OCI-LY3 (cell line): ENCODE data around the gene KDM1B.

Source experiments
- H2AFZ ChIP-seq: fragments of 200-600, 300-600 bp; shearing (Covaris generic); 2 replicates; pipeline ENCODE4 v1.6.0; 2014; ENCODE audit warnings: antibody characterized with exemption, low read depth, low read length
- H3K27ac ChIP-seq: fragments of 200-600, 300-600 bp; sonication (generic); 2 replicates; pipeline ENCODE4 v1.5.1; 2014; ENCODE audit warnings: mild to moderate bottlenecking, low read length, moderate library complexity, mixed read lengths
- H3K27me3 ChIP-seq: fragments of 200-600, 300-600 bp; sonication (generic); 2 replicates; pipeline ENCODE4 v1.6.1; 2014; ENCODE audit warnings: low read depth, low read length, mixed read lengths
- H3K36me3 ChIP-seq: fragments of 200-600, 300-600 bp; sonication (generic); replicated peaks from 2 replicates; pipeline ENCODE3; 2014; ENCODE audit warnings: low read depth, low read length, mixed read lengths
- H3K4me1 ChIP-seq: fragments of 300-600, 200-600 bp; sonication (generic); 2 replicates; pipeline ENCODE4 v1.6.1; 2014; ENCODE audit warnings: low read length, mixed read lengths
- H3K4me2 ChIP-seq: fragments of 200-600, 300-600 bp; sonication (generic); 2 replicates; pipeline ENCODE4 v1.6.1; 2014; ENCODE audit warnings: low read length, mixed read lengths
- H3K4me3 ChIP-seq: fragments of 300-600, 200-600 bp; sonication (generic); 2 replicates; pipeline ENCODE4 v1.5.1; 2014; ENCODE audit warnings: antibody characterized with exemption, mild to moderate bottlenecking, low read length, moderate library complexity
- H3K79me2 ChIP-seq: fragments of 300-600, 200-600 bp; shearing (Covaris generic); 2 replicates; pipeline ENCODE4 v1.6.1; 2014; ENCODE audit warnings: mild to moderate bottlenecking, low read length, mixed read lengths
- H3K9ac ChIP-seq: fragments of 300-600, 200-600 bp; shearing (Covaris generic); 2 replicates; pipeline ENCODE4 v1.6.0; 2014; ENCODE audit warnings: mild to moderate bottlenecking, low read length, moderate library complexity
- H3K9me3 ChIP-seq: fragments of 200-600, 300-600 bp; shearing (Covaris generic); 2 replicates; pipeline ENCODE4 v1.6.1; 2014; ENCODE audit warnings: low read length, mixed read lengths; ENCODE audit not compliant: insufficient read depth
- H4K20me1 ChIP-seq: fragments of 200-600, 300-600 bp; sonication (generic); 2 replicates; pipeline ENCODE4 v1.6.1; 2016; ENCODE audit warnings: low read length, mixed read lengths; ENCODE audit not compliant: insufficient read depth
- EZH2phosphoT487 ChIP-seq: fragments of 200-600 bp; shearing (Covaris generic); IDR thresholded peaks from 2 replicates; pipeline ENCODE4 v1.6.1; 2018; ENCODE audit warnings: antibody characterized with exemption, mixed run types, low read depth
- TF ChIP-seq, protein P1 (sequence below): fragments of 200-600, 300-600 bp; sonication (generic); IDR thresholded peaks from 2 replicates; pipeline ENCODE4 v1.5.1; 2014; ENCODE audit warnings: antibody characterized with exemption, low read length, low read depth

Gene KDM1B

DNA sequence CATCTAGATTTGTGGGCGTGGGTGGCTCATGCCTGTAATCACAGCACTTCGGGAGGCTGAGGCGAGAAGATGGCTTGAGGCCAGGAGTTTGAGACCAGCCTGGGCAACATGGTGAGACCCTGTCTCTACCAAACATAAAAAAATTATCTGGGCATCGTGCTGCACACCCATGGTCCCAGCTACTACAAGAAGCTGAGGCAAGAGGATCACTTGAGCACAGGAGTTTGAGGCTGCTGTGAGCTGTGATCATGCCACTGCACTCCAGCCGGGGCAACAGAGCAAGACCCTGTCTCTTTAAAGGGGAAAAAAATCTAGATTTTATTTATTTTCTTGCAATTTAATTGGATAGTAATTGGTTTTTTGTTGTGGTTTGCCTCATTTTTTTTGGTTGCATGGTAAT lies 55.5 kb downstream of the KDM1B start:
- H3K9ac ChIP-seq: no peak overlapping the region
- no peaks in the 10 kb centered on the region for H4K20me1 ChIP-seq
- H2AFZ ChIP-seq: no peak overlapping the region
- H3K79me2 ChIP-seq: no peaks in the 10 kb centered on the region
- peaks cover 24% of the 10 kb centered on the region for H3K4me1 ChIP-seq
- no peaks in the 10 kb centered on the region for H3K36me3 ChIP-seq
- no peak overlapping the region for H3K27ac ChIP-seq
- no peaks in the 10 kb centered on the region for H3K27me3 ChIP-seq
- H3K9me3 ChIP-seq: no peaks in the 10 kb centered on the region
- no peak overlapping the region for H3K4me3 ChIP-seq
- H3K4me2 ChIP-seq: no peak overlapping the region
- TF ChIP-seq, protein P1, sequence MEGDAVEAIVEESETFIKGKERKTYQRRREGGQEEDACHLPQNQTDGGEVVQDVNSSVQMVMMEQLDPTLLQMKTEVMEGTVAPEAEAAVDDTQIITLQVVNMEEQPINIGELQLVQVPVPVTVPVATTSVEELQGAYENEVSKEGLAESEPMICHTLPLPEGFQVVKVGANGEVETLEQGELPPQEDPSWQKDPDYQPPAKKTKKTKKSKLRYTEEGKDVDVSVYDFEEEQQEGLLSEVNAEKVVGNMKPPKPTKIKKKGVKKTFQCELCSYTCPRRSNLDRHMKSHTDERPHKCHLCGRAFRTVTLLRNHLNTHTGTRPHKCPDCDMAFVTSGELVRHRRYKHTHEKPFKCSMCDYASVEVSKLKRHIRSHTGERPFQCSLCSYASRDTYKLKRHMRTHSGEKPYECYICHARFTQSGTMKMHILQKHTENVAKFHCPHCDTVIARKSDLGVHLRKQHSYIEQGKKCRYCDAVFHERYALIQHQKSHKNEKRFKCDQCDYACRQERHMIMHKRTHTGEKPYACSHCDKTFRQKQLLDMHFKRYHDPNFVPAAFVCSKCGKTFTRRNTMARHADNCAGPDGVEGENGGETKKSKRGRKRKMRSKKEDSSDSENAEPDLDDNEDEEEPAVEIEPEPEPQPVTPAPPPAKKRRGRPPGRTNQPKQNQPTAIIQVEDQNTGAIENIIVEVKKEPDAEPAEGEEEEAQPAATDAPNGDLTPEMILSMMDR: no peak
- no peak for TF ChIP-seq EZH2phosphoT487

DNA sequence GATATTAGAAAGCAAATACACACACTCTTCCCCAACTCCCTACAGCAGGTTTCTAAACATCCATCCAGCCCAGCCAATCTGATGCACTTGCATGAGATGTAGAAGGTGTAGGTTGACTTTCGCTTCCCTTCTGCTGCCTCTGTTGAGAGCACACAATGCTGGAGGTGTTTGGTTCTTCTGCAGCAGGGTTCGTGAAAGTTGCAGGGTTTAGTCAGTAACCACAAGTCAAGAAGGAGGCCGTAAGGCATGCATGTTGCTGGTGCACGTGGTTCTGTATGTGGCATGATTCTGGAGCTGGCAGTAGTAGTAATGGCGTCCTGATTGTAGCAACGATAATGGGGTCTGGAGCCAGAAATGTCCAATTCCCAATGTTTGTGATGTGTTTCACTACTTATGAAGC lies 56.1 kb downstream of the KDM1B start:
- no peak overlapping the region for H3K4me3 ChIP-seq
- no peak overlapping the region for H2AFZ ChIP-seq
- H3K79me2 ChIP-seq: no peaks in the 10 kb centered on the region
- peak overlapping the region; percentile 40 for H3K4me2 ChIP-seq
- no peaks in the 10 kb centered on the region for H3K36me3 ChIP-seq
- H3K27ac ChIP-seq: no peak overlapping the region
- H3K9me3 ChIP-seq: no peaks in the 10 kb centered on the region
- TF ChIP-seq EZH2phosphoT487: no peak
- TF ChIP-seq, protein P1: no peak
- H4K20me1 ChIP-seq: no peaks in the 10 kb centered on the region
- no peak overlapping the region for H3K9ac ChIP-seq
- H3K4me1 ChIP-seq: peaks cover 26% of the 10 kb centered on the region
- no peaks in the 10 kb centered on the region for H3K27me3 ChIP-seq

DNA sequence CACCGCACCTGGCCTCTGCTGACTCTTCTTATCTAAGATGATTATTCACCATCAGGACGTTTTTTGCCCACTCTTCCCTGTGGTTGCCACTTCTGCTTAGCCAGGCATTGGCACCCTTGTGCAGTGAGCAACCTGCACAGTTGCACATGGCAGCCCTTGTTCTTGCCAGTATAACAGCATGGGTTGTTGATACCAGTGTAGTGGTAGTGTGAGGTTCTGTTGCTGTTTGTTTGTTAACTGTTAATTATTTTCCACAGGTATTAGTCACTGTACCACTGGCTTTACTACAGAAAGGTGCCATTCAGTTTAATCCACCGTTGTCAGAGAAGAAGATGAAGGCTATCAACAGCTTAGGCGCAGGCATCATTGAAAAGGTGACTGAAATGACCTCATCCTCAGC lies 57.0 kb downstream of the KDM1B start:
- H3K4me1 ChIP-seq: peaks cover 26% of the 10 kb centered on the region
- no peak overlapping the region for H3K4me2 ChIP-seq
- H4K20me1 ChIP-seq: no peaks in the 10 kb centered on the region
- no peaks in the 10 kb centered on the region for H3K79me2 ChIP-seq
- no peak for TF ChIP-seq EZH2phosphoT487
- TF ChIP-seq, protein P1: no peak
- H3K9ac ChIP-seq: no peak overlapping the region
- no peak overlapping the region for H3K27ac ChIP-seq
- no peak overlapping the region for H3K4me3 ChIP-seq
- no peaks in the 10 kb centered on the region for H3K9me3 ChIP-seq
- H3K27me3 ChIP-seq: no peaks in the 10 kb centered on the region
- no peak overlapping the region for H2AFZ ChIP-seq
- H3K36me3 ChIP-seq: no peaks in the 10 kb centered on the region

DNA sequence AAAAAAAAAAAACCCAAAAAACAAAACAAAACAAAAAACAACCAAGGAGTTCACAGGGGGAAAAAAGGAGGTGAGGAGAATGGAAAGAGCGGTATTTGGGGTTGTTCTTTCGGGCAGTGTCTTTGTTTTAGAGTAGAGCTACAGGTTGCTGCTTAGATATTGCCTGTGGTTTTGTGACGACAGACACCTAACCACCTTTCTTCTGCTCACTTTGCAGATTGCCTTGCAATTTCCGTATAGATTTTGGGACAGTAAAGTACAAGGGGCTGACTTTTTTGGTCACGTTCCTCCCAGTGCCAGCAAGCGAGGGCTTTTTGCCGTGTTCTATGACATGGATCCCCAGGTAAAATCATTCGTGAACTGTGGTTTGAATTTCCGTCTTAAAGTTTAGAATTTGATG lies 58.2 kb downstream of the KDM1B start:
- TF ChIP-seq EZH2phosphoT487: no peak
- TF ChIP-seq, protein P1: no peak
- peaks cover 26% of the 10 kb centered on the region for H3K4me1 ChIP-seq
- no peaks in the 10 kb centered on the region for H3K27me3 ChIP-seq
- no peak overlapping the region for H3K27ac ChIP-seq
- no peaks in the 10 kb centered on the region for H3K79me2 ChIP-seq
- H3K36me3 ChIP-seq: peaks cover 3% of the 10 kb centered on the region
- H2AFZ ChIP-seq: no peak overlapping the region
- H3K9me3 ChIP-seq: no peaks in the 10 kb centered on the region
- no peak overlapping the region for H3K4me3 ChIP-seq
- H3K9ac ChIP-seq: no peak overlapping the region
- no peaks in the 10 kb centered on the region for H4K20me1 ChIP-seq
- H3K4me2 ChIP-seq: no peak overlapping the region
